SKM-1 treated with dmso at 0.1 percent for 144 hours (cell line): ENCODE results near the gene PICALM.
A peak's percentile ranks its signal among the peaks of the same experiment; 100 is the strongest.

Experiments used
- DNase-seq: peaks from one replicate; lab custom pipeline; 2025; ENCODE audit not compliant: unreplicated experiment; lab: John Stamatoyannopoulos, UW

Gene PICALM

DNA sequence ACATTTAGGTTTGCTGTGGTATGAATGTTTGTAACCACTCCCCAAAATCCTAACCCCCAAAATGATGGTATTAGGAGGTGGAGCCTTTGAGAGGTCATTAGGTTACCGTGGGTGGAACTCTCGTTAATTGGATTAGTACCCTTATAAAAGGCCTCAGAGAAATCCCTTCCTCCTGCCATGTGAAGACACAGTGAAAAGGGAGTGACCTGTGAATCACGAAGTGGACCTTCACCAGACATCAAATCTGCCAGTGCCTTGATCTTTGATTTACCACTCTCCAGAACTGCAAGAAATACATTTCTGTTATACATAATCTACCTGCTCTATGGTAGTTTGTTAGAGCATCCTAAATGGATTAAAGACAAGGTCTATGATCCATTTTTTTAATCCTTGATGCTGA lies 12.6 kb upstream of the PICALM start:
- no peak for DNase-seq

DNA sequence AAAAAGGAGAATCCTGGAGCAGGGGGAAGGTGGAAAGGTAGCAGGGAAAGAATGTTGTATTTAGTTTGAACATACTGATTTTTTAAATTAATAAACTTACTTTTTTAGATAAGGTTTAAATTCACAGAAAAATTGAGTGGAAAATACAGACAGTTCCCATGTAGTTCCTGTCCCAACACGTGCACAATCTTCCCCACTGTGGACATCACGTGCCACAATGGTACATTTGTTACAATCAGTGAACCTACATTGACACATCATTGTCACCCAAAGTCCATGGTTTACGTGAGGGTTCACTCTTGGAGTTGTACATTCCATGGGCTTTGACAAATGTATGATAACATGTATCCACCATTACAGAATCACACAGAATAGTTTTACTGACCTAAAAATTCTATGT lies 10.5 kb upstream of the PICALM start:
- no peak for DNase-seq

DNA sequence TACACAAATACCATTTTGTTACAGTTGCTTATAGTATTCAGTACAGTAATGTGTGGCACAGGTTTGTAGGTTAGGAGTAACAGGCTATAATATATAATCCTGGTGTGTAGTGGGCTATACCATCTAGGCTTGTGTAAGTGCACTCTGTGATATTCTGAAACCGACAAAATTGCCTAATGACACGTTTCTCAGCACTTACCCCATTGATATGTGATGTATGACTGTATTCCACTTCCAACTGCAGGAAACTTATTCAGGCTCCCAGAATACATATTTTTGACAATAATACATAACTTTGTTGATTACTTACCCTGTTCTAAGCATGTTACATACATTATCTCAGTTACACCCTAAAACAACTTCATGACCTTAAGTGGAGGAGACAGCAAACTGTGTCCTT lies 5.1 kb upstream of the PICALM start:
- DNase-seq, result no peak

DNA sequence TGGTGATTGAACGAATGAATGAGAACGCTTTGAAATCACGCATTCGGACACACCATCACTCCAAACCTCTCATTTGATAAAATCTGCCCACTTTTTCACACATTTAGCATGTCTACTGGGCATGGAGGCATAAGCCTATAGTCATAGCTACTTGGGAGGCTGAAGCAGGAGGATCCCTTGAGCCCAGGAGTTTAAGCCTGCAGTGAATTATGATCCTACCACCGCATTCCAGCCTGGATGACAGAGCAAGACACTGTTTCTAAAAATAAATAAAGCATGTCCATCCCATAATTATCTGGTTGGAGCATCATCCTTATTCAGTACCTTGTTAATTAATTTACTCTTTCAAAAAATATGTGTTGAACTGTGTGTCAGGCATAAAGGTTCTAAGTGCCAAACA lies 3.3 kb upstream of the PICALM start:
- no peak for DNase-seq

DNA sequence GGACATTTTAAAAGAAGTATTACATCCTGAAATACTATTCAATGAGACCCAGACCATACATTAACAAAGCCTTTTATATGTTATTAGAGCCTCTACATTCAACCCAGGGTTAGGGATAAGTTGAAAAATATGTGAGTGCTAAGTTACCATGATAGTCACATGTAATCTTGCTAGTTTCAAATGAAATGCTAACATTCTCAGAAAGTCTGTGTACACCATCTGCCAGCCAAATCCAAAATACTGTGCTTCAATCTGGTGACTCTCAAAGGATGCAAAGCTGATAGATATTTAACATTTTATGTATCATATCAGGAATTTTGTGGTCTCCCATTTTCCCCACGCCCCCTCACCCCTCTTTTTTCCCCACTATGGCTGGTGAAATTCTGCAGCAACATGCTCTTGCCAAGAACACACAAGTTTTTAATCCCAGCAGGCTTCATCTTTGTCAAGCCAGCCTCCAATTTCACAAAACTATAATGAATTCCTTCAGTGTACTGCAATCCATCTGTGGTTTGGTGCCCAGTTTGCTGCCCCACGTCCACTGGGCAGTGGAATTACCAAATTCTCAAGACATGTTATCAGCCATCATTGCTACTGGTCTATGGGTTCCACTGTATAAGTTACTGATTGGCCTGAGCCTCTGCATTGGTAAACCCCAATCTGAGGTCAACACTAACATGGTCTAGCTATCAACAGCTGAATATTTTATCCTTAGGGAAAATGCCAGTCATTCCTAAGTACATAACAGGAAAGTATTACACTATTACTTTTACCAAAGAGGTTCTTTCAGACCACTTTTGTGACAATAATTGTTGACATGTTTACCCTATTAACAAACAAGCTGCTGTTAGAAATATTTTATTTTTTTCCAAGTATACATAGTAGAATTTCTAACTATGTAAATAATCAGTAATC lies 1.5 kb upstream of the PICALM start:
- no peak for DNase-seq

DNA sequence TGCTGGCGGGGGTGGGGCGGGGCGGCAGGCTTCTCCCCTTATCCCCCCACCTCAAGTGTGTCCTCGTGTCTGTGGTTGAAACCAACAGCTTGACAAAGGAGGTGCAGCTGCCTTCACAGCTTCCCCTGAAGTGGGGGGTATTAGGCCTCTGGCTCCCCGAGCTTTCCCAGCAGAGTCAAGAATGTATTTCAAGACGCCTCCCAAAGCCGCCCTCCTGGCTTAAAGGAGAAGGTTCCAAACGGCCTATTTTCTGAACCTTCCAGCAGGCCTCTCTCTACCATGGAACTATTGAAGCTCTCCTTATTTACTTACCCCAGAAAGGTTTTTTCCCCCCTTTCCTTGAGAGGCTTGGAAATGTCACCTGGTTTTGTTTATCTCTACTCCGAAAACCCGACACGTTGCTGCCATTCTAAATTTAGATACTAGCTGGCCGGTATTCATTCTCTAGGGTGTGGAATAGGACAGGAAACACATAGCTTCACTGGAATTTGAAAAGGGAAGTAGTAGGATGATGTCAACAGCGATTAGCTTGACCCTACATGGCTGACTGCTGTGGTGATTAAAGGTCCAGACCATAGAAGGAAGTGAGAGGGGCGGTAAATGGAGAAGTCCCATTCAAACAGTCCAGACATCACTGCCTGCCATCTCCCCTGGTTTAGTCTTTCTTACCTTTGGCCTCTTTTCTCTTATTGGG lies 671 bp upstream of the PICALM start:
- peak; percentile 95 for DNase-seq

DNA sequence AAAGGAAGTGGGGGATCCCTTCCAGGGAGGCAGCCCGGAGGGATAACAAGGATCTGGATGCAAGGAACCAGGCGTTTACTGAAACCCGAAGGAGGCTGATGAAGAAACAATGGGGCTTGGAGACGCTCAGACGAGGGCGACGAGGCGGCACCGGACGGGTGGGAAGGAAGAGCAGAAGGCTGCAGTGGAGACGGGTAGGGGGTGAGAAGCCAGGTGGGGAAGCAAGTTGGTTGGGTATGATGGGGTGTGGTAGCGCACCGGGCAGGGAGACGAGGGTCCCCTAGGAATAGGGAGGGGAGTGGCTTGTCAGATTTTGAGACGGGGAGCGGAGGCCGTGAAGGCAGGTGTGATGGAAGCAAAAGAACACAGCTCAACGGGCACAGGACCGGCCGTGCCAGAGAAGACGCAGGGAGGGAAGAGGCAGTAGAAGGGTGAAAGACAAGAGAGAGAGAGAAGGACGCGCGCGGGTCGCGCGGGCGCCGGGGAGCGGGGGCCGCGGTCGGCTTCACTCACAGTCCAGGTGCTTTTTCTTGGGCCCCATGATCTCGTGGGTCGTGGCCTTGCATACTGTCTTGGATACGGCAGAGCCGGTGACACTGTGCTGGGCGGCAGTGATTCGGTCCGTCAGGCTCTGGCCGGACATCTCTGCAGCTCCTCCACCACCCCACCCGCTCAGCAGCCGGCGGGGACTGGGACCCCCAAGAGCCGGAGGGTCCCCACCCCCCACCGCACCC lies 579 bp downstream of the PICALM start:
- DNase-seq, result peak; percentile 10

DNA sequence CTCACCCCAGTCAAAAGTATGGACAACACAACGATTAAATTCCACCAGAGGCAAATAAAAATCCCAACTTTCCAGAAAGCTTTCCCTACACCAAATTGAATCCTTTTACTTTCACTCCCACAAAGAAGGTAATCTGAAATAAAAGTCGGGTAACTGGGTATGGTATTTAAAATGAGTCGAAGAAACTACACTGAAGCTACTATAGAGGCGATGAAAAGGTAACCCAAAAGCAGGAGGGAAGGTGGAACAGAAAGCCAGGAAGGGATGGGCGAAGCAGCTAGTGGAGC lies 1.1 kb downstream of the PICALM start:
- DNase-seq, result no peak

DNA sequence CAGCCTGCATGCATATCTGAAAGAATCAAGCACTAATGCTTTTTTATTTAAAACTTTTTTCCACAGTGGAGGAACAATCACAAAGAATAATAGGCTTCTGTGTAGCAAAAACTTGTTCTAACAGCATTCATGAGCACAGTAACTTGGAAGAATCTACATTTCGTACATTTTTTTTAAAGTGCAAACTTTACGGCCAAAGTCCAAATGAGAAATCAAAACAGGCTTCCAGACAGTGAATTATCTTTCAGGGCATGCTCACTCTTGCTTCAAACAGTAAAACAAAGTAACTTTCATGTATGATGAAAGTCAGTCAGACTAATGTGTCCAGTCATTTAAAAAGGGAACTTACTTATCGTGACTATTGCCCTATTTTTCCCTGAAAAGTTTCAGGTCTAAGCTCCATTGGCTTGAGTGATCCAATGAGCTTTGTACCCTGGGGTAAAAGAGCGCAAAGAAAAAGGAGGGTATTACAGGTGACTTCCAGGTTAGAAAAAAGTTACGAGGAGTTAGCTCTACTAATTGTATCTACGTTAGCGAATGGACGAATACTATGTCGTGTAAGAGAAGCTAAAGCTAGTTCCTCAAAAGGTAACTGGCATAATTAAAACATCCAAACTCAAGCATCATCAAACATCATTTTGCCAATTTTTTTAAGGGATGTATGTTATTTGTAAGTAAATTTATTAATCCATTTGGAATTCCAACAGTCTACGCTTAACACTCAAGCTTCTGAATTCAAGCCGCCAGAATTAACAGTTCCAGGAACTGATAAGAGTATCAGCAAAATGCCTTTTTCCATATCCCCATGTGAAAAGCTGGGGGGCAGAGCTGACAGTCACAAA lies 1.7 kb downstream of the PICALM start:
- peak; percentile 78 for DNase-seq

DNA sequence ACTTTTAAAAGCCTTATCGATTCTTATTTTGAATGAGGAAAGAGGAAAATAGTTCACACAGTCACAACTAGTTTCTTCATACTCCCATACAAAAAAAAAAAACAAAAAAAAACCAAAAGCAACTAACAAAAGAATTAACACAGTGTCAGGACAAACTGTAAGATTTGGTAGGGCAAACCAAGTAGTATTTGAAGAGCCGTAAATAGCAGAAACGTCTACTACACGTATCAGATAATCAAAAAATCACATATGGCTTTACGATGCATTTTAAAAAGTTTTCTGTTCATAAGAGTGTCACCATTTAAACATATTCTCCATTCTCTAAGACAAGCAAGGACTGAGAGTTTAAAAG lies 2.3 kb downstream of the PICALM start:
- no peak for DNase-seq

DNA sequence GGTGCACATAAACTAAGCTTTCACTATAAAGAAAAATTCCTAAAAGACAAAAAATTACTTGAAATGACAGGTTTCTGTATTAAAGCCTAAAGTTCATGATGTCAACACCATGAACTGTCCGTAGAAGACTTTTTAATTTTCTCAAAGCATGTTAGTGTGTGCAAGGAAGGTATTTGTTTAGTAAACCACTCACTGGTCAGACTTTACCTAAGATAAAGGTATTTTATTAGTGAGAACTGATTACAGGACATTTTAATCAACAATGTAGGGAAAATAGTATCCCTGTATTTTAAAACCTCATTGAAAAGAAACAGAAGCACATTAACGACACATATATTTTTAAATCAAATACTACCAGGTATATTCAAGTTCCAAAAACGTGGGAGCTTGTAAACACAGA lies 2.9 kb downstream of the PICALM start:
- DNase-seq, result no peak

DNA sequence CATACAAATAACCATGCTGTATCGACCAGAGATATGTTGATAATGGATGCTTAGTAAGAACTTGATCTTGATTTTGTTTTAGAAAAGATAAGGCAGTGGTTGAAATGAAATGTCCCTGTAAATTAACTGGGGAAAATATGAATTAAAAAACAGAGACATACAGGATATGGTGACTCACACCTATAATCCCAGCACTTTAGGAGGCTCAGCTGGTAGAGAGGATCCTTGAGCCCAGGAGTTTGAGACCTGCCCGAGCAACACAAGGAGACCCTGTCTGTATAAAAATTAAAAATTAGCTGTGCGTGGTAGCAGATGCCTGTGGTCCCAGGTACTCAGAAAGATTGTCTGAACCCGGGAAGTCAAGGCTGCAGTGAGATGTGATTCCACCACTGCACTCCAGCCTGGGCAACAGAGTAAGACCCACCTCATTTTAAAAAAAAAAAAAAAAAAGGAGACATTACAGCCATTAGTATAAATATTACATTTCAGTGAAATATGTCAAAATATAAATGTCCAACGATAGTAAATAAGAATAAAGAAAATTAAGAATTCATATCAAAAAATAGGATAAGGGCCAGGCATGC lies 4.6 kb downstream of the PICALM start:
- DNase-seq, result no peak

DNA sequence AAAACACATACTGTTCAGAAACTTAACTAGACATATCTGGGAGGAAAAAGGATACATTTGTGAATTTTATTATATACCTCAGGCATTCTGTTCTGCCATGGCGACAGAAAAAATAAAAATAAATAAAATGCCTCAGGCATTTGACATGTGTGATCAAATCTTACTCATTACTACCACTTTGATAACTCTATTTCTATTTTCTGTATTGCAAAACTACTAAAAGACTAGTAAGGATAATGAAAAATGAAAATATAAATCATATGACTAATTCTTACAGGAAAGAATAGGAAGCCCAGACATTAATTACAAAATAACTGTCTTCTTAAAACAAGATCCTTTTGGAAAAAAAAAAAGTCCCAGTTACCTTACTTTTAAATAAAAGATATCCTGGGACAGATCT lies 5.3 kb downstream of the PICALM start:
- DNase-seq, result no peak

DNA sequence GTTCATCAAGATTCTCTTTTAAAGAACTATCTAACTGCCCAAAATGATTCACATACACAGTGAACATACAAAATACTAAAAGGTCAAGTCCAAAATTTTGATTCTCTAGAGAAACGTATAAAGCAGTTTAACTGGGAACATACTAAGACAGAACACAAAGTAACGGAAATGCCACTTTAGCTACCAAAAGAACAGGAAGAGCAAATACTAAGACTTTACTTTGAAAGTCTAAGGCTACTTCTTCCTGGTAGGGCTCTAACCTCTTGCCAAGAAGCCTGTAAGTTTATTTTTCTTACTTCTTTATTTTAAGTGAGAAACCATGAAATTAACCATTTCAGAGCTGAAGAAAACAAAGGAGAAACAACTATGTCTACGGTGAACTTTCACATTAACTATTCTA lies 6.2 kb downstream of the PICALM start:
- DNase-seq, result no peak

DNA sequence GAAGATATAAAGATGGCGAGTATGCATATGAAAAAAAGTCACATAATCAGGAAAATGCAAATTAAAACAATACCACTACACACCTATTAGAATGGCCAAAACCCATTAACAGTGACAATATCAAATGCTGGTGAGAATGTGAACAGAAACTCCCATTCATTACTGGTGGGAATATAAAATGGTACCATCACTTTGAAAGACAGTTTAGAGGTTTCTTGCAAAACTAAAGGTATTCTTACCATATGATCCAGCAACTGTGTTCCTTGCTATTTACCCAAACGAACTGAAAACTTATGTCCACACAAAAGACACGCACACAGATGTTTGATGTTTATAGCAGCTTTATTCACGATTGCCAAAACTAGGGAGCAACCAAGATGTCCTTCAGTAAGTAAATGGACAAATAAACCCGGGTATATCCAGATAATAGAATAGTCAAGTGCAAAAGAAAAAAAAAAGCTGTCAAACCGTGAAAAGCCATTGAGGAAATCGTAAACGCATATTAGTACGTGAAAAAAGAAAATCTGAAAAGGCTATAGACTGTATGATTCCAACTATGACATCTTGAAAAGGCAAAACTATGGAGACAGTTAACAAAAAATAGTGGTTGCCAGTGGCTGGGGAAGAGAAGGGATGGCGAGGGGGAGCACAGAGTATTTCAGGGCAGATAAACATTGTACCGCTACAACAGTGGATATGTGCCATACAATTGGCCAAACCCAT lies 7.2 kb downstream of the PICALM start:
- no peak for DNase-seq

DNA sequence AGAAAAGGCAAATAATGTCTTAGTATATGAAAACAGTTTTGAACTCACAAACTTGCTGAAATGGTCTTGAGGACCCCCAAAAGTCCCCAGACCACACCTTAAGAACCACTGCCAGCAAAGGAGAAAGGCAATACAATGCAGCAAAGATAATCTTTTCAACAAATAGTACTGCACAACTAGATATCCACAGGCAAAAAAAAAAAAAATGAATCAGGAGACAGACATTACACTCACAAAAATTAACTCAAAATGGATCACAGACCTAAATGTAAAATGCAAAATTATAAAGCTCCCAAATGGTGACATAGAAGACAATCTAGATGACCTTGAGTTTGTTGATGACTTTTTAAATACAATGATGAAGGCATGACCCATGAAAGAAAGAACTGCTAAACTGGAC lies 8.3 kb downstream of the PICALM start:
- DNase-seq, result no peak

DNA sequence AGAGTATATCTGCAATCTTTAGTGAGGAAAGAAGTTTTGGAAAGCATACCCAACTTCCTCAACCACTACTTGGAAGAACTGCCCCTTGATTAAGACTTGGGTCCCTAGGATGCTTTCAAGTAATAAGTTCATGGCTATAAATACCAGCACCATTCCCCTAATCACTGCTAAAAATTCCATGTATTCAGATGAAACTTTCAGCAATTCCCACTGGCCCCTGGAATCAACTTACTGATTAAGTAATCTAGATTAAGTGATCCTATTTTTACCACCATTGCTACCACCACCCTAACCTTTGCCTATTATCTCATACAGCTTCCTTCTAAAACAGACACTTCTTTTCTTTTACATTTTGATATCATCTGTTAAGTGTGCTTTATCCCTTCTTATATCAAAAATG lies 10.5 kb downstream of the PICALM start:
- no peak for DNase-seq

DNA sequence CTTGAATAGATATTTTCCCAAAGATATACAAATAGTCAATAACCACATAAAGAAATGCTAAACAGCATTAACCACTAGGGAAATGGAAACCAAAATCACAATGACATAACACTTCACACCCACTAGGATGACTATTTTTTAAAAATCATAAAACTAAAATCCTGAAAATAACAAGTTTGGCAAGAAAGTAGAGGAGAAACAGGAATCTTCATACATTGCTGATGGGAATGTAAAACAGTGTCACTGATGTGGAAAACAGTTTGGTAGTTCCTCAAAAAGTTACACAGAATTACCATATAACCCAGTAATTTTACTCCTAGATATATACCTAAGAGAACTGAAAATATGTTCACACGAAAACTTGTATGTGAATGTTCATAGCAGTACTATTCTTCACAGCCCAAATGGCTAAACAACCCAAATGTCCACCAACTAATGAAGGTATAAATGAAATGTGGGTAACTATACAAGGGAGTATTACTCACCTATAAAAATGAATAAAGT lies 12.5 kb downstream of the PICALM start:
- DNase-seq, result no peak

DNA sequence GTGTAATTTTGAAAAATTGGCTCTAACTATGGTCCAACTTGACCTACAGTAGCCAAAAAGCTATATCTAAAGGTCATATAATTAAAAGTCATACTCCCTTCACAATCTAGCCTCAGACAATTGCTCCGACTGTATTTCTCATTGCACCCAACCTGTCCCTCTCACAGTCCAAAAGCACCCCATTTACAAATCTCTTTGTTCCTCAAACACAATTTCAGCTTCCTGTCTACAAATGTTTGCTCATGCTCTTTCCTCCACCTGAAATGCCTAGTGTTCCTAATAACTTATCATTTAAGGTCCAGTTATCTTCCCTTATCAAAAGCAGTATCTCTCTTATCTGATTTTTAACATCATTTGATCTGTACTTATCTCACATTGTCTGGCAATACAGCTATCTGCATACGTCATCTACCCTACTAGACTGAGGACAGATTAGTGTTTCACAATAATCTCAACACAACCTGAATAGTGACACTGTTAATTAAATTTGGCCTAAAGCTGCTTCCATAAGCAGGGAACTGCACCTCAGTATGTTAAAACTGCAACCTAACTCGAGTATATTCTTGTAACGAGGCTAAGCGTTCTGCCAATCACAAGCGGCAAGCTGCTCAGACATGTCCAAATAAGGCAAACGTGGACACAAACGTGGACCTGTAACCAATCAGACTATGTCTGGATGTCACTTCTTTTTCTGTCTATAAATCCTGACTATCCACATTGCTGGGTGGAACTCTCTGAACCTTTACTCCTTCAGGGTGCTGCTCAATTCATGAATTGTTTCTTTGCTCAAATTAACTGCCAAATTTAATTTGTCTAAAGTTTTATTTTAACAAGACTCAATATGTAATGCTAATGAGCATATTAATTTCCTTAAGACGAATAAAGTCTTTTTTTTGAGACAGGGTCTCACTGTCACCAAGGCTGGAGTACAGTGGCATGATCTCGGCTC lies 15.9 kb downstream of the PICALM start:
- peak; percentile 4 for DNase-seq
